Activated T-helper 9 cell treated with anti-CD3 and anti-CD28 coated beads, Interleukin-2, amount 50 U/mL, for 16 hours (primary cell): ENCODE measurements around the gene ANK3.

ENCODE experiments used
- DNase-seq: peaks from one replicate; pipeline ENCODE4 v3.0.0-alpha.2; 2020; ENCODE audit warnings: low read depth

ANK3 gene

DNA sequence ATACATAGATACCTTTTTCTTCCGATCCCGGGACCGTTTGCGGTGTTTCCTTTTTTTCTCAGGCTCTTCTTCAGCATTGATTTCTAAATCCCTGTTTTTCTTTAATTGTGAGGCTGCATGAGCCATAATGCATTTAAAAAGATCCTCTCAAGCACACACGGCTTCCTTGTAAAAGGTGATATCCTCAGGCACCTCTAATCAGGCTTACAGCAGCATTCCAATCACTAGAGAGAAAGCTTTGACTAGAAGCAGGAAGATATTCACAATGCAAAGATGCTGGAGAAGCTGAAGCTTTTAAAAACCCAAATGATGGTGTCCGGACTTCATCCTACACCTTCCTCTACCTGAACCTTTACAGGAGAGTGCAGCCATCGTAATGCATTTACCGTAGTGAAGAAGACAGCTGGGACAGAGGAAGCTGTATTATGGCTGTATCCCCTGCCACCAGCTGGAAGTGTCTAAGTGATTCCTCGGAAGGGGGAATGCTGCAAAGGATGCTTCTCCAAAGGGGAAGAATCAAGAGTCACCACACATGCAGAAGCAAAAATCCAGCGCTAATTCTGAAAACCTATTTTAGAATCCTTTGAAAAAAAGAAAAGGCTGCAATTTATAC, at the start of gene ANK3:
ANK3 (minus strand) TSS at position 463 of the 613 bp plus-strand sequence; CDS start at position 126, 337 bp downstream.
- DNase-seq: no peak

DNA sequence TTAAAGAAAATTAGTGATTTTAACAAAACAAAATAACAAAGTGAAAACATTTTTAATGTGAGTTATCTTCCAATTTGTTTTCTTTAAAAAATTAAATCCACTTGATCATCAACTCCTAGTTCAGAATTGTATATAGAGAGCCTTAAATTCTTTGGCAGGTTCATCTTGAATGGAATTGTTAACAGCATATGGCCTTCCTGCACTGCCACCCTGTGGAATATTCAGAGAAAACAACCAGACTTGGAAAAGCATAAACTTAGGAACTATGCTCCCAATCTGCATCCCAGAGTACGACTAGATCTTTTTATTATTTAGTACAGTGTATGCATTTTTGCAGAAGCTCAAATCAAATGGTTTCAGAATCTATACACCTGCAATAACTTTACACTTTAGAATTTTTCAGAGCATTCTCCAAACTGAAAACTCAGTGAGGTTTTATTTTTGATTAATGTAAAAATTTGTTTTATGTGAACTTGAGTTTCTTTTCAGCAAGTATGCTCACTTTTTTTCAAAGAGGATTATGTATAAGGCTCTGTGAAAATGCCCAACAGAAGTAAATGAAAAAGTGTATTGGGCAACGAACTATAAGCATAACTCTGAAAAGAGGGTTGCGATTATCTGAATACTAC, 44.9 kb upstream of the ANK3 start:
- DNase-seq: no peak

DNA sequence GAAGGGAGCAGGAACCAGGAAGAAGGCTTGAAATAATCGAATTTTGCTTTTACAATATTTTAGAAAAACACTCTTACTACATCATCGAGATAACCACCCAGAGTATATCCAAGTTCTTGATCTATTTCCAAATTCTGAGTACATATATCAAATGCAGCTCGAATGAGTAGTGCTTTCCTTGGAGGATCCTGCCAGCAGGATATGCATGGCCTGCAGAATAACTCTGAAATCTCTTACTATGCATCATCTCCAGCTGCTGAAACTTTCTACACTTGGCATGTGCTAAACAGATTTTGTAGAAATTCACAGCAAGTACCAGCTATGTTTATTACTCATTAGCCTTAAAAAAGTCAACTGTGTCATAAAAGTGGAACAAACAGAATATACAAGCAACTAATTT, 44.0 kb upstream of the ANK3 start:
- DNase-seq: no peak

DNA sequence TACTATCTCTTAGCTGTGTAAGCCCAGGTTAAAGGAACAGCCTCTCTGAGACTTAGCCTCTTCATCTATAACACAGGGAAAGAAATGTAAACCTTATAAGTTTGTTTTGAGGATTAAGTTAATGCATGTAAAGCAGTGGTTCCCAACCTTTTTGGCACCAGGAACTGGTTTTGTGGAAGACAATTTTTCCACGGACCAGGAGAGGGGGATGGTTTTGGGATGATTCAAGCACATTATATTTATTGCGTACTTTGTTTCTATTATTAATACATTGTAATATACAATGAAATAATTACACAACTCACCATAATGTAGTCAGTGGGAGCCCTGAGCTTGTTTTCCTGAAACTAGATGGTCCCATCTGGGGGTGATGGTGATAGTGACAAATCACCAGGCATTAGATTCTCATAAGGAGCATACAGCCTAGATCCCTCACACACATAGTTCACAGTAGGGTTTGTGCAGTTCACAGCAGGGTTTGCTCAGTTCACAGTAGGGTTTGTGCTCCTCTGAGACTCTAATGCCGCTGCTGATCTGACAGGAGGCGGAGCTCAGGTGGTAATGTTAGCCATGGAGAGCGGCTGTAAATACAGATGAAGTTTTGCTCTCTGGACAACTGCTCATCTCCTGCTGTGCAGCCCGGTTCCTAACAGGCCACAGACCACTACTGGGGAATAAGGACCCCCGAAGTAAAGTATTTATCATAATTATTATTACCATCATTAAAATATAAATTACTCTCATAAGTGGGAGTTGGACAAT, 41.3 kb upstream of the ANK3 start:
- DNase-seq: no peak

DNA sequence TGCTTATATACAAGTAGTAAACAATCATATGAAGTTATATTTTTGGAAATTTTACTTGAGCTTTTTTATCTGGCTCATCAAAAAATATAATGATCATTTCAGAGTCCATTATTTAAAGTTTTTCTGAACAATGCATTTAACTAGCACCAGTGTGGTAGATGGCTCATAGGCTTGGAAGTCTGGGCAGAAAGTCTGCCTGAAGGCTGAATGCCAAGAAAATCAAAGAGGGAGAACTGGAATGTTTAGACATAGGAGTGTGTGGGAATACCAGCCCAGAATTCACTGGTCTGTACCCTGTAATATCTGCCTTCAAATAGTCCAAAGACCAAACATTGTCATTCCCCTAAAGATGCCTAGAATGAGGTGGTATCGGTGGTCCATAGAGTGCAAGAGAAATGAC, 40.3 kb upstream of the ANK3 start:
- DNase-seq: no peak

DNA sequence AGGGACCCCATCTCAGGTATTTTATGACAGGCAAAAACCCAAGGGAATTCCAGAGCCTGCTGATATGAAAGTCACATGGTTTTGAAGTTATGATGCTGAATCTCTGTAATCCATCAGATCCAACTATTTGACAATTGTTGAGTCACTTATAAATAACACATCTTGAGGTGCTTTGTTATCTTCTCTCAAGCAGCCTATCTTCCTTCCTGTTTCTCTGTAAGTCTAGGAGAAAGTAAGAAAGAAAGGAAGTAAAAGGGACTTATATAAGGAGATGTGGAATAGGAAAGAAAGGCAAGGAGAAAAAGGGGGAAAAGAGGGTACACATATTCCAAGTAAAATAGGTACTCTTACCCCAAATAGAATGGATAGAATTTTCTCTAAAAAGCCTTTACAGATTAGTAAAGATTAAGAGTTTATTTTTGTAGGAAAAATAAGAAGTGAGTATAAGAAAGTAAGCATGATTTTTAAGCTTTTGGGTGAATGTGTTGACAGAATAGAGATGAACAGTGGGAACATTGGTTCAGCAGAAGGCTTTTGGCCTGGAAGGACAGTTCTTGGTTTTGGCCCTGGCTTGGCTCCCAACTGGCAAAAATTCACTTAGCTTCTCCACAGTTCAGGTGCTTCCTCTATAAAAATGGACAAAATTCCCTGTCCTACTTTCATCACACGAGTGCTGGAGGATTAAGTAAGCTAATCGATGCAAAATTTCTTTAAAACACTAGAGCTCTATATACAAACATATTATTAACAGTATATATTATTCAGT, 39.6 kb upstream of the ANK3 start:
- DNase-seq: no peak

DNA sequence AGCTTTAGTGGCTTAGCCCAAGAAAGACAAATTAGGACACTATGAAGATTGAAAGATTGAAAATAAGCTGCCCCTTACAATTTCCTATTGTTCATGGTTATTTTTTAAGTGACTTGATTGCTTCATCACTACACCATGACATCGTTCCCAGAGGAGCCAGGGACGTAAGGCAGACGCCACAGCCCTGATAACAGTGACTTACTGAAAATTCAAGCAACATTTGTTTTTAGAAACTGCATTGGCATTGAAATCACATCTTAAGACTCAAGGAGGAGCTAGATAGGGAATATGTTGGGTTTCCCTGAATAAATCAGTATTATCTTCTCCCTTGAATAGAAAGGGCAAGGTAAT, 38.7 kb upstream of the ANK3 start:
- no peak for DNase-seq

DNA sequence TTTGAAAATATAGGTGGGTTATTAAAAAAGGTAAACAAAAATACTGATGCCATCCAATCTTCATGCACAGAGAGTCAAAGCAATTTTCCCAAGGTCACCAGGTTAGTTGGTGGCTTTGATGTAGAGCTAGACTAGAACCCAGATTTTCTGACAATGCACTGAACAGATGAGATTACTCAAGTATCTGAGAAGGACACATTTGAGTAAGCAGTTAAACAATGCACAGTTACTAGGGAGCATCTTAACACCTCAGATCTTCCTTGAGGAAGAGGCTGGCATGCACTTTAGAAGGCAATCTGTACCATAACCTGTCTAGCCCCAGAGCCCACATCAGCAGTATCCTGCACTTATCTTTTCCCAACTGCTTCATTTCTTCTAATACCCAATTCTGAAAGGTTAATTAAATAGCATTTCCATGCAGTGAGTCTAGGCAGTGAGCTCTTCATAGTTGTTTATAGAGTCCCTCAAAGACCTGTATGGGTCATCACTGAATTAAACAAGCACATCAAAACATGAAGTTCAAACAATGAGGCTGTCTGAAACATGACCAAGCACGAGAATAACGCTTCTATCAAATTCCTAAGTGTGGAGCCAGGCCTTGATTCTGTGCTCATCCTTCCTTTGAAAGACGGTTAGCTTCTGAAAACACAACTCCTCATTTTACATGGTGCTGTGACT, 38.2 kb upstream of the ANK3 start:
- no peak for DNase-seq

DNA sequence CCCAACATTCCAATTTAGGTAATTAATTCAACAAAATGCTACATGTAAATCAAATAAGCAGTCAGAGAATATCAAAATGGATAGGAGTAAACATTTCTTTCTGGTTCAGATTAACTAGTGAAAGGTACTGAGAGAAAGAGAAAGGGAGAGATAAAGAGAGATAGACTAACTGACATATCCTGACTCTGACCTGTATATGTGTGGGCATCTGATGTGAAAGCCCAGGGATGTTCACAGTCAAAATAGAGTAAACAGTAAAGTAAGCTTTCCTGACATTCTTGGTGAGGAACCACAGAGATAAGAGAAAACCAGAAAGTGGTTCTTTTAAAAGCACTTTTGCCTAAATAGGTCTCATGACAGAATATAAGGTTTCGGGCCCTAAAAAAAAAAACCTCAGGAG, 37.5 kb upstream of the ANK3 start:
- no peak for DNase-seq

DNA sequence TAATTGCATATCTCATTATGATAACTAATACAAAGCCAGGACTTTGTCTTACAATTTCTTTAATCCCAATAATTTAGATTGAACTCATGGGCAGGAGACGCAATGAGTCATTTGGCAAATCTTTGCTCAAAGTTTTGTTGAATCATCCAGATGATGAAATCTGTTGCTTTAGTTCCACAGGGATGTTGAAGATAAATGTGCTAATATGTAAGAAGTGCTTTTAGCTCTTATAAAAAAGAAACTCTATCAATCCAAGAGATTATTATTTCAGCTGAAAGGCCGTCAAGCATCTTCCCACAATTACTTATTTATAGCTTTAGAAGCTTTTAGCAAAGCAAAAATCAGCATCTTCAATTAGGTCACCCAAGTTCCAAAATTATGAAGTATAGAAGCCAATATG, 36.8 kb upstream of the ANK3 start:
- DNase-seq: no peak

DNA sequence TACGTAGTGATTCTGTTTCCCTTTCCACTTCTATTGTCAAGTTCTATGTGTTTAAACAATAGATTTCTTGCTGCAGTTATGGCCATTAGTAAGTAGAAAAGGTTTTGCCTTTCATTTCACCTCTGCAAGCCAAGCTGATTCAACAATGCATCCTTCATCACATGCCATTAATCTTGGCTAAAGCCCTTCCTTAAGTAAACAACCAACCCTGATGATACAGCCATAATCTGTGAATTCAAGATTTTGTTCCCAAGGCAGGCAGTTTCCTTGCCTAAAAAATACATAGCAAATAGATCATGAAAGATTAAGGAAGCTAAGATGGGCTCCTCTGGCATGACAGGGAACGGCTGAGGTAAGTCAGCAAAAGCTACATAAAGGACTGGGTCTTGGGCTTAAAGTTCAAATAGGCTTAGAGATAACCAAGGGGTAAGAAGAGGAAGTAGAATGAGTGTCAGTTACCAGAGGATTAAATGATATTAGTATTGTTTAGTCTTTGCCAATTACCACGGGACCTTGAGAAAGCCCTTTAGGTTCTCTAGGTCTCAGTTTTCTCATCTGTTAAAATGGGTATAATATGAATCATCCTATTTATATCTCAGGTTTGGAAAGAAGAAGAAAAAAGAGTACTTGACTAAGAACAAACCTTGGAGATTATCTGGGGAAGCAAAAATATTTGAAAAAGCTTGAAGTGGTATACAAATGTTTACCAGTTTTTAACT, 35.9 kb upstream of the ANK3 start:
- DNase-seq: no peak

DNA sequence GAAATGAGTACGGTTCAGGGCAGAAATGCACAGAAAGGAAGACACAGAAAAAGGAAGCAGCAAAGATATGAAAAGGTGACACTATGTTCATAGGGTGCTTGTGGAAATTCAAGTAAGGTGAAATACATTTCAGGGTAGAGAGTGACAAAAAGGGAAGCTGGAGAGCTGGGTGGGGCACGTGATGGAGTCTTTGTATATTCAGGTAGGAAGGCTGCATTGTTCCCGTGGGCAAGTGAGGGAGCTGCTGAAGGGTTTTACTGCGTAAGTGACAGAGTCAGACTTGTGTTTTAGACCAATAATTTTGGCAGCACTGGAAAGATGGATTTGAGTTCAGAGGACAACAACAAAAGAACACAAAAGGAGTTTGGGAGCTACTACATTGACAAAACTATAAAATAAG, 35.3 kb upstream of the ANK3 start:
- DNase-seq: no peak

DNA sequence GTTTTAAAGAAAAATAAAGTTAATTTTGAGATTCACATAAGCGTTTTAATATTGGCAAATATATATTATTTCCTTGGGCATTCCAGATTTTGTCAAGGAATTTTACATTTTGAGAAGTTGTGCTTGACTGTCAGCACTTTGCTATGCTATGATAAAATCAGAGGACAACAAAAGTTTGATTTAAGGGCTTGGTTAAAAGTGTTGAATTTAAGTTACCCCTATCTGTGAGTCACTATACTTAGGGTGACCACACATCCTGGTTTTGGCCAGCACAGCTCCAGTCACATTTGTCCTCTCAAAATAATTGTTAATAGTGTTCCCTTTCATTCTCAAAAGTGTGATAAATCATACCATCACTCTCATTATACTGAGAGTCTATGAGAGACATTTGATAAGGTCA, 34.2 kb upstream of the ANK3 start:
- DNase-seq: no peak

DNA sequence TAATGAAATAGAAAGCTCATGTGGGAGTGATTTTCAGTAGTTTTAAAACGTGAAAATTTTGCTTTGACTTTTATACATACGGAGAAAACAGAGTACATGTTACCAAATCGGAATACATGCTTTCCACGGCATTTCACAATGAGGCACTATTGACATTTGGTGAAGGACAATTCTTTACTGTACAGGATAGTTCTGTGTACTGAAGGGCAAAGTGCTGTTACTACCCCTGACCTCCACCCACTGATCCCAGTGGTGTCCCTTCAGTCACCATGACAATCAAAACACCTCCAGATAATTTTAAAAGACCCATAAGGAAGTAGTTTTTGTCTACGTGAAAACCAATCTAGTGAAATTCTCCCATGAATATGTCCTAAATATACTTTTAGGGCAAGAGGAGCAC, 33.1 kb upstream of the ANK3 start:
- DNase-seq: no peak

DNA sequence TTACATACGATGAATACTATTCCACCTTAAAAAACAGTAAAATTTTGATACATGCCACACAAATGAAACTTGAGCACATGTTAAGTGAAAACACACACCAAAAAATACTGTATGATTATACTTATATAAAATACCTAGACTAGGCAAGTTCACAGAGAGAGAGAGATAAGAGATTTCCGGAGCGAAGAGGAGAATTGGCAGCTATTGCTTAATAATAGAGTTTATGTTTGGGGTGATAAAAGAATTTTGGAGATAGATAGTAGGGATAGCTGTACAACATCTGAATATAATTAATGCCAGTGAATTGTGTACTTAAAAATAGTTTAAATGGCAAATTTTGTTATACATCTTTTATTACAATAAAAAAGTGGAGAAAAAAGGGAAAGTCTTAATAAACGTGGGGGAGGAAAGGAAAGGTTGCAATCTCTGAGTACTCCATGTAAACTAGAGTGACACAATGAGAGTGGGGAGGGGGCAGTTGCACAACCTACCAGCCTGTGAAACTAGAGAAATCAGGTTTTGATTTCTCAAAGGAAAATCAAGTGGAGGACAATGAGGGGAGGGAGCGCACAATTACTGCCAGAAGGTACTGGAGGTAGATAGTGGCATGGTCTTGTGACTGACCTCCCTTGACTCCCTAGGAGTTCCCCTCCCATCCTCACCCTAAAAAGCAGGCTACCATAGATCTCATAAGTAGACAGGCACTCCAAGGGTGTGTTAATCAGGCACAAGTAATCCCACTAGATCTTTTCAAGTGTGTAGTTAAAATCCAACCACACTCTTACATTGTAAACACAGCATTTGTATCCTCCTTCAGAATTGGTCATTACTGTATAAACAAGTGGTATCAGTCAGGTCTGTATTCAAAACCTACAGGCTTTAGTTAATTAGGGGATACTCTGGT, 31.6 kb upstream of the ANK3 start:
- DNase-seq: no peak

DNA sequence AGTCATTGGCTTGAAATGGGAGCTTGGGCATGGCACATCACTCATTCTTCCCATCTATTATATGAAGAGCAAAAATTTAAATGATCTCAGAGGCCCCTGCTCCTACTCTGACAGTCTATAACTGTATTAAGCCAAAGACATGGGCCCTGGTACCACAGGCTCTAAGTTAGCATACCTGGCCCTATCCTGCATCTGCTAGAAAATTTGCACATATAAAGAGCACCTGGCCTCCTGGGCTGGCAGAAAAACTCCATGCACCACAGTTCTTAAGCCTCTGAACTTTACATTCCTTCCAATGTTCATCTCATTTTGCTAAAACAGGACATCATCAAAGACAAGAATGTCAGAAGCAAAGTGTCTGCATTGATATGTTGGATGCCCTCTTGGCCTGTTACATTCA, 29.6 kb upstream of the ANK3 start:
- DNase-seq: no peak

DNA sequence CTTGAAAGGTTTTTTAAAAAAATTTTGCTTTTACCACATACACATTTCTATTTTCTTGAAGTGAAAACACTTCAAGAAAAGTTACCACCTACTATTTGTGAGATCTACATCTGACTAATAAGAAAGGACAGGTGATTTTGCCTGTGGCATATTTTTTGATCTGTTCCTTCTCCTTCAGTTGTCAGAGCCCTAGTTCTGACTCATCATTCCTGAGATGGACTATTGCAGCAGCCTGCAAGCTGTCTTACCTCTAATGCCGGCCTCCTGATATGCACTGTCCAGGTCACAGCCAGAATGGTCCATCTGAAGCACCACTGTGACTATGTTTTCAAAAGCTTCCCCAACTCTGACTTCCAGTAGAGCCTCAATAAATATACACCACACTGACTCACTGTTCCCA, 28.2 kb upstream of the ANK3 start:
- no peak for DNase-seq

DNA sequence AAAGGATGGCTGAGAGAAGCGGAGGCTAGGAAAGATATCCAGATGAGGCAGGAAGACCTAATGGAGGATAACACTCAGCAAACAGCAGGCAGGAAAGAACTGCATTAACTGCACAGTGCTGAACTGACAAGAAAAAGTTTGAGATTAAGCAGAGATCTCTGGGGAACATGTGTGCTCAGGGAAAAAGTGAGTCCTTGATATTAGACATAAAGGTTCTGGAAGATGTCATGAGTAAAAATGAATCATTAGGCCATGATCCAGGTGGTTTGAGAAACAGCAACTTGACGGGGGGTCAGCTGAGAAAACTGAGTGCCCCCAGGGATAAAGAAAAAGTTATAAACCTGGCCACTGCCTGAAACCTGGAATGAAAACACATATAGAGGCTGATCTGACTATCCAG, 27.3 kb upstream of the ANK3 start:
- DNase-seq: no peak

DNA sequence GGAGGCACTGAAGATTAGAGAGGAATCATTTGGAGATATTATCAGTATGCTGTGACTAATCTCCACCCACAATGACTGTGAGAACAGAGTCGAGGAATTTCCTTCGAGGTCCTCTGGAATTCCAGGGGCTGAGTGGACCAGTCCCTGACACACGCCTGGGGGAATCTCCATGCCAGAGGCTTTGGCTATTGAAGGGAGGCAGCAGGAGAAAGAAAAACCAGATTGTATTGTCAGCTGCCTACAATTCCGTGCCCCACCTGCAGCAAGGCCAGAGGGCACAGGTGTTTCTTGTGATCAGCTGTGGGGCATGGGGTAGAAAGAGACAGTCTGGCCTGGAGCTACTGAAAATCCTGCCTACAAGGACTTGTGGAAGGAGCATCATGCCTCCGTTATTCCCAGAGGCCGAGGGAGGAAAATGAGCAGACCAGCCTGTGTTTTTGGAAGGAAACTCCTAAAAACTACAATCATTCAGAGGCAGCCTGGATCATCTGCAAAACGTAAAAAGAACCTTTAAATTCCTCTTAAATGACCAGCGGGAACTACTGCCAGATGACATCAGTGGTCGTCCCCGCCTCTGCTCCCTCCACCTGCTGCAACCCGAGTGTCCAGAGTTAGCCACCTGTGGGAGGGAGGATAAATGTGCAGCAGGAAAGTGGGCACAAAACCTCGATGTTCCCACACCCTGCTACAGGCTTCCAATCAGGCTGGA, 25.4 kb upstream of the ANK3 start:
- no peak for DNase-seq

DNA sequence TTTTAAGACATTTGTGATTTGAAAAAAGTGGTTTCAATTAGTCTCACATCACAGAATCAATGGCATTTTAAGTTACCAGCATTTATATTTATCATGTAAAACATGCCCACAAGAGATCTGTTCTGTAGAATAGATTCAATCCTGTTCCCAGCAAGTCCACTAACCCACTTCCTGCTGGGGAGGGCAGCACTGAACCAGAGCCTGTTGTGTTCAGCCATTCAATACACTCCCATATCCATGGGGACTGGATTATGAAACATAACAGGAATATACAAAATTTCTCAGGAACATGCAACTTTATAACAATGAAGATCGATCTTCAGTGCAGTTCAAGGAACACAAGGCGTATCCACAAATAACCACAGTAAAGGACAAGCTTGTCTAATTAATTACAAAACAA, 24.4 kb upstream of the ANK3 start:
- DNase-seq: no peak
